DND-41 (cell line): ENCODE measurements around the gene MYO1H.
A peak's percentile ranks its signal among the peaks of the same experiment; 100 is the strongest.

ENCODE experiments used
- ATAC-seq: fragments of 200-7000 bp; cut with Tn5 transposase; 3 replicates; pipeline ENCODE4 v1.9.1; 2021; ENCODE audit warnings: low read depth; ENCODE audit not compliant: insufficient read depth
- DNase-seq: peaks from one replicate; pipeline ENCODE4 v3.0.0-alpha.2; 2020
- H2AFZ ChIP-seq: 2 replicates; pipeline ENCODE4 v1.6.0; 2012; ENCODE audit warnings: low read depth, low read length
- H3K27ac ChIP-seq: 2 replicates; pipeline ENCODE4 v1.5.1; 2012; ENCODE audit warnings: low read length, inconsistent platforms
- H3K27me3 ChIP-seq: fragments of 200-600 bp; sonication (generic); 2 replicates; pipeline ENCODE4 v1.6.0; 2012; ENCODE audit warnings: low read length, mild to moderate bottlenecking, inconsistent platforms; ENCODE audit not compliant: insufficient read depth, poor library complexity
- H3K36me3 ChIP-seq: 2 replicates; pipeline ENCODE4 v1.5.1; 2012; ENCODE audit warnings: low read length, inconsistent platforms; ENCODE audit not compliant: insufficient read depth
- H3K4me1 ChIP-seq: 2 replicates; pipeline ENCODE4 v1.5.1; 2012; ENCODE audit warnings: mild to moderate bottlenecking, low read length; ENCODE audit not compliant: insufficient read depth
- H3K4me2 ChIP-seq: 2 replicates; pipeline ENCODE4 v1.6.0; 2012; ENCODE audit warnings: mild to moderate bottlenecking, moderate library complexity, low read length, inconsistent platforms; ENCODE audit not compliant: insufficient read depth
- H3K4me3 ChIP-seq, 2 experiments: fragments of 200-600 bp in 1 of 2; shearing (Covaris generic) in 1 of 2; 2 replicates each; pipeline ENCODE4 v1.5.1; 2012 to 2016; ENCODE audit warnings: inconsistent platforms in 2 of 2, low read length in 2 of 2, mild to moderate bottlenecking in 2 of 2, low read depth in 1 of 2, moderate library complexity in 1 of 2
- H3K79me2 ChIP-seq: 2 replicates; pipeline ENCODE4 v1.6.0; 2012; ENCODE audit warnings: low read length, inconsistent platforms; ENCODE audit not compliant: insufficient read depth
- H3K9ac ChIP-seq: 2 replicates; pipeline ENCODE4 v1.6.0; 2012; ENCODE audit warnings: low read depth, mild to moderate bottlenecking, inconsistent platforms, low read length, moderate library complexity
- H3K9me3 ChIP-seq: 2 replicates; pipeline ENCODE4 v1.5.1; 2012; ENCODE audit warnings: low read length, moderate library complexity, mild to moderate bottlenecking, inconsistent platforms; ENCODE audit not compliant: insufficient read depth, severe bottlenecking
- H4K20me1 ChIP-seq: 2 replicates; pipeline ENCODE4 v1.6.0; 2012; ENCODE audit warnings: low read length; ENCODE audit not compliant: insufficient read depth
- CTCF ChIP-seq: IDR thresholded peaks from 2 replicates; pipeline ENCODE4 v1.5.1; 2012; ENCODE audit warnings: borderline replicate concordance, low read length, moderate library complexity, mild to moderate bottlenecking; ENCODE audit not compliant: poor library complexity, severe bottlenecking; ENCODE audit errors: extremely low read depth
- EZH2 ChIP-seq: IDR thresholded peaks from 3 replicates; pipeline ENCODE4 v1.6.1; 2012; ENCODE audit warnings: borderline replicate concordance, low read depth, mild to moderate bottlenecking, moderate library complexity, low read length, inconsistent platforms; ENCODE audit not compliant: severe bottlenecking

Gene MYO1H

DNA sequence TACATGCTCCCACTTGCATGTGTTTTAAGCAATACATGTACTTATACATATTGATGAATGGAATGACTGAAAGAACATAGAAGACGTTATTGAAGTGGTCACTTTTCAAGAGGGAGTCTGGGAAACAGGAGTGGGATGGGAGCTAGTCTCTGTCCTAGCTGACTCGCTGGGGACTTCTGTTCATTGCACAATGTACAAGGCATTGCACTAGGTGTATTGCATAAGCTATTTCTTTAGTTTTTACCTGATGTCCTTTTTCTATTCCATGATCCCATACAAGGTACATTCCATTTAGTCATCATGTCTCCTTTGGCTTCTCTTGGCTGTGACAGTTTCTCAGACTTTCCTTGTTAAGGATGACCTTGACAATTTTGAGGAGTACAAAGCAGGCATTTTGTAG is 4.0 kb upstream of the MYO1H start:
- no peak for TF ChIP-seq CTCF
- TF ChIP-seq EZH2: no peak
- H3K27ac ChIP-seq: no peak overlapping the region
- H3K4me3 ChIP-seq: no peak overlapping the region
- no peak overlapping the region for H3K4me2 ChIP-seq
- DNase-seq (no peak), ATAC-seq (no peak)
- no peaks in the 10 kb centered on the region for H3K79me2 ChIP-seq
- no peaks in the 10 kb centered on the region for H3K27me3 ChIP-seq
- no peaks in the 10 kb centered on the region for H3K9me3 ChIP-seq
- H3K36me3 ChIP-seq: no peaks in the 10 kb centered on the region
- no peaks in the 10 kb centered on the region for H3K4me1 ChIP-seq
- H2AFZ ChIP-seq: no peak overlapping the region
- H4K20me1 ChIP-seq: no peaks in the 10 kb centered on the region
- no peak overlapping the region for H3K9ac ChIP-seq

DNA sequence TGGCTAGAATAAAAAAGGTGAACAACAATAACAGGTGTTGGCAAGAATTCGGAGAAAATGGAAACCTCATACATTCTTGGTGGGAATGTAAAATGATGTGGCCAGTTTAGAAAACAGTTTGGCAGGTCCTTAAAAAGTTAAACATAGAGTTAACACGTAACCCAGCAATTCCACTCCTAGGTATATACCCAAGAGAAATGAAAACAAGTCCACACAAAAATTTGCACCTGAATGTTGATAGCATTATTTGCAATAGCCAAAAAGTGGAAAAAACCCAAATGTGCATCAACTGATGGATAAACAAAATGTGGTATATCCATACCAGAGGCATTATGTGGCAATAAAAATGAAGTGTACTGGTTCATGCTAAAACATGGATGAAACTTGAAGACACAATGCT is 2.3 kb upstream of the MYO1H start:
- H3K27ac ChIP-seq: no peak overlapping the region
- no peaks in the 10 kb centered on the region for H3K27me3 ChIP-seq
- ATAC-seq (no peak), DNase-seq (no peak)
- no peaks in the 10 kb centered on the region for H4K20me1 ChIP-seq
- H3K4me1 ChIP-seq: no peaks in the 10 kb centered on the region
- TF ChIP-seq CTCF (no peak), EZH2 (no peak)
- H3K4me3 ChIP-seq: no peak overlapping the region
- H3K9me3 ChIP-seq: no peaks in the 10 kb centered on the region
- no peak overlapping the region for H2AFZ ChIP-seq
- H3K79me2 ChIP-seq: no peaks in the 10 kb centered on the region
- H3K36me3 ChIP-seq: no peaks in the 10 kb centered on the region
- H3K9ac ChIP-seq: no peak overlapping the region
- no peak overlapping the region for H3K4me2 ChIP-seq

- no peak overlapping the region for H2AFZ ChIP-seq
These were observed 780 bp upstream of the MYO1H start for GRCh38 chr12:109346920-109347319.

More at GRCh38 chr12:109346920-109347319, 780 bp upstream of the MYO1H start:
- Histone ChIP-seq H3K4me3 (no peak overlapping the region), H3K4me1 (no peaks in the 10 kb centered on the region), H3K79me2 (no peaks in the 10 kb centered on the region), H3K27ac (no peak overlapping the region), H3K27me3 (no peaks in the 10 kb centered on the region), H4K20me1 (no peaks in the 10 kb centered on the region), H3K9me3 (no peaks in the 10 kb centered on the region), H3K36me3 (no peaks in the 10 kb centered on the region), H3K9ac (no peak overlapping the region), H3K4me2 (no peak overlapping the region)
- no peak for TF ChIP-seq EZH2
- TF ChIP-seq CTCF: peak; percentile 34
- DNase-seq (no peak), ATAC-seq (no peak)
